Measurements from ENCODE around the gene CLPSL2.
A peak's percentile ranks its signal among the peaks of the same experiment; 100 is the strongest.

The CLPSL2 gene

GRCh38 chr6:35759426-35759825 lies 17.0 kb upstream of the CLPSL2 start:
- no peak overlapping the region for H3K4me3 Mint-ChIP-seq

DNA sequence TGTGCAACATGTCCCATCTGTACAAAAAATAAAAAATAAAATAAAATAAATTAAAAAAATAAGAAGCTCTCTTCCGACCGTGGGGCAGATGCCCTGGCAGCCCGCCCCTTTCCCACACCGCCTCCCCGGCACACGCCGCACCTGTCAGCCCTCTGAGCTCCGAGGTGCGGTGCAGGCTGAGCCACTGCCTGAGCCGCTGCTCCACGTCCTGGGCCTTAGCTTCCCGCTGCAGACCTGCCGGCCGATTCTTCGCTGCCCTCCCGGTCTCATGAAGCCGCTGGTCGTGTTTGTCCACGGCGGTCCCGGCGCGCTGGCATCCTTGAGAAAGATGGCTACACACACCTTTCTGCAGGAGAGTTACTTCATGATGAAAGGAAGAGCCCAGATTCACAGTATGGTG lies 10.7 kb upstream of the CLPSL2 start:
- Mint-ChIP-seq H3K4me3 (no peak overlapping the region), H3K36me3 (ENCODE audit: low read depth) (no peaks in the 10 kb centered on the region), H3K27ac (no peak overlapping the region), H3K27me3 (ENCODE audit: low read depth) (peaks cover 51% of the 10 kb centered on the region), H3K9me3 (no peaks in the 10 kb centered on the region), H3K4me1 (ENCODE audit: low read depth) (peaks cover 4% of the 10 kb centered on the region)

More at GRCh38 chr6:35759426-35759825, 17.0 kb upstream of the CLPSL2 start:
- Mint-ChIP-seq H3K27me3 (ENCODE audit: low read depth) (peaks cover 36% of the 10 kb centered on the region), H3K4me1 (ENCODE audit: low read depth) (peaks cover 6% of the 10 kb centered on the region), H3K36me3 (ENCODE audit: low read depth) (no peaks in the 10 kb centered on the region), H3K27ac (no peak overlapping the region), H3K9me3 (no peaks in the 10 kb centered on the region)

GRCh38 chr6:35769211-35769610 lies 7.2 kb upstream of the CLPSL2 start:
- H3K36me3 Mint-ChIP-seq (ENCODE audit: low read depth) = no peaks in the 10 kb centered on the region
- peaks cover 30% of the 10 kb centered on the region for H3K27me3 Mint-ChIP-seq (ENCODE audit: low read depth)
- no peak overlapping the region for H3K27ac Mint-ChIP-seq
- no peaks in the 10 kb centered on the region for H3K9me3 Mint-ChIP-seq
- peaks cover under 1% of the 10 kb centered on the region for H3K4me1 Mint-ChIP-seq (ENCODE audit: low read depth)
- no peak overlapping the region for H3K4me3 Mint-ChIP-seq

- no peaks in the 10 kb centered on the region for H3K9me3 Mint-ChIP-seq
- H3K4me1 Mint-ChIP-seq (ENCODE audit: low read depth) = no peaks in the 10 kb centered on the region
- H3K4me3 Mint-ChIP-seq = no peak overlapping the region
- no peaks in the 10 kb centered on the region for H3K36me3 Mint-ChIP-seq (ENCODE audit: low read depth)
- H3K27me3 Mint-ChIP-seq (ENCODE audit: low read depth) = peaks cover 35% of the 10 kb centered on the region
- no peak overlapping the region for H3K27ac Mint-ChIP-seq
Observed at GRCh38 chr6:35771343-35771627, 5.1 kb upstream of the CLPSL2 start.

DNA sequence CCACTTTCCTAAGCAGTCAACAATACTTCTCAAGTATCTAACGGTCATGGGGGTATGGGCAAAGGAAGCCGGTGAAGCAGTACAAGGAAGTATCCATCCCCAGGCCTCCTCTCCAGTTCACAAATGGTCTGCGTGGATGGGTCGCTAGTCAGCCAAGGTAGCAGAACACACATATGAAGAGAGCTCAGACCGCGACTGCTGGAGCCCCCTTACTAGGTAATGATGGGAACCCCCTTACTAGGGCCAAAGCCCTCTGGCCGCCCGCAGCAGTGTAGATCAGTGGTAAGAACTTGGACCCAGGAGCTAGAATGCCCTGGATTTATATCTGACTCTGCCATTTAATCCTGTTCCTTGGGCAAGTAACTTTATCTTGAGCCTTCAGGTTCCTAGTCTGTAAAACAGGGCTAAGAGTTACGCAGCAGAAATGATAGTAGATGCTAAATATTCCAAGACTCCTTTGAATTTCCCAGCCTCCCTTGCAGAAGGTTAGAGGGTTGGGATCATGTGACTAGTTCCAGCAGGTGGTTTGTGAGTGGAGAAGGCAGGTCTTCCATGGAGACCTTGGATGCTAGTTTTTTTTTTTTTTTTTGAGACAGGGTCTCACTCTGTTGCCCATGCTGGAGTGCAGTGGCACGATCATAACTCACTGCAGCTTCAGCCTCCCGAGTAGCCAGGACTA lies 2.1 kb upstream of the CLPSL2 start:
- H3K27ac Mint-ChIP-seq = no peak overlapping the region
- no peaks in the 10 kb centered on the region for H3K9me3 Mint-ChIP-seq
- no peaks in the 10 kb centered on the region for H3K4me1 Mint-ChIP-seq (ENCODE audit: low read depth)
- H3K36me3 Mint-ChIP-seq (ENCODE audit: low read depth) = no peaks in the 10 kb centered on the region
- peaks cover 33% of the 10 kb centered on the region for H3K27me3 Mint-ChIP-seq (ENCODE audit: low read depth)
- no peak overlapping the region for H3K4me3 Mint-ChIP-seq

GRCh38 chr6:35775031-35775430 lies 1.4 kb upstream of the CLPSL2 start:
- no peak overlapping the region for H3K27ac Mint-ChIP-seq
- H3K36me3 Mint-ChIP-seq (ENCODE audit: low read depth) = no peaks in the 10 kb centered on the region
- no peak overlapping the region for H3K4me3 Mint-ChIP-seq
- H3K4me1 Mint-ChIP-seq (ENCODE audit: low read depth) = no peaks in the 10 kb centered on the region
- H3K9me3 Mint-ChIP-seq = no peaks in the 10 kb centered on the region
- peaks cover 31% of the 10 kb centered on the region for H3K27me3 Mint-ChIP-seq (ENCODE audit: low read depth)

DNA sequence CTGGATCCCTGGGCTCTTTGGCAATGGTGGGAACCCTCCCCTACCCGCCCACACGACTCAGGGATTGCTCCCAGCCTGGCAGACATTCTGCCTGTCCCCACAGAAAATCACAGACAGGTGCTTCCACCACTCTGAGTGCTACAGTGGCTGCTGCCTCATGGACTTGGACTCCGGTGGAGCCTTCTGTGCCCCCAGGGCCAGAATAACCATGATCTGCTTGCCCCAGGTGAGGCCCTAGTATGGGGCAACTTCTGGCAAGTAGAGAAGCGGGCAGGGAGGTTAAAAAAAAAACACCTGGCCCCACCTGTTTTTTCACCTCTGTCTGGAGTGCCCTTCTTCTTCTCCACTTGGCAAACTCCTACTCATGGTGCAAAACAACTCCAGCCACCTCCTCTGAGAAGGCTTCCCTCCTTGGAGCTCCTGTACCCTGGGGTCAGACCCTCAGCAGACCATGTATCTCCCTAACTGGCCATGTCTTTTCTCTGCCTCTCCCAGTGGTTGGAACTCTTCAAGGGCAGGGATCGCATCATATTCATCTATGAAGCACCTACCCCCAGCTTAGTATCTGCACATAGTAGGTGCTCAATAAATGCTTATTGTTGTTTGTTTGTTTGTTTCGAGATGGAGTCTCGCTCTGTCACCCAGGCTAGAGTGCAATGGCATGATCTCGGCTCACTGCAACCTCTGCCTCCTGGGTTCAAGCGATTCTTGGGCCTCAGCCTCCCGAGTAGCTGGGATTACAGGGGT lies 1.1 kb downstream of the CLPSL2 start:
- Mint-ChIP-seq H3K27me3 (ENCODE audit: low read depth) (peaks cover 39% of the 10 kb centered on the region), H3K27ac (no peak overlapping the region), H3K4me3 (peak overlapping the region; percentile 36), H3K4me1 (ENCODE audit: low read depth) (no peaks in the 10 kb centered on the region), H3K36me3 (ENCODE audit: low read depth) (no peaks in the 10 kb centered on the region), H3K9me3 (no peaks in the 10 kb centered on the region)

DNA sequence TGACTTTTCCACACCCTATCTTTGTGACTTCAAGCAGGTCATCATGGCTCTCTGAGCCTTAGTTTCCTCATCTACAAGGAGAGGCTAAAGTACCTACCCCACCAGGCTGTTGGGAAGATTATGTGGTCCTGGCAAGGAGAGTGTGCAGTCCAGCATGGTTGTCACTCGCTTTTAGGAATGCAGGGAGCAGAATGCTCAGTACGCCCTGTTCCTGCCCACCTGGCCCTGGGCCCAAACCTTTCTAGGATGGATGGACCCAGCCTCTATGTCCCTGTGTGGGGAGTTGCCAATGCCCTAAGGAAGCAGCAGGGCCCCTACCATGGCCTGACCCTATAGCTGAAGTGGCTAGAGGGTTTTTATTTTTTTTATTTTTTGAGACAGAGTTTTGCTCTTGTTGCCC lies 2.0 kb downstream of the CLPSL2 start:
- Mint-ChIP-seq H3K36me3 (ENCODE audit: low read depth) (no peaks in the 10 kb centered on the region), H3K4me3 (no peak overlapping the region), H3K9me3 (no peaks in the 10 kb centered on the region), H3K4me1 (ENCODE audit: low read depth) (no peaks in the 10 kb centered on the region), H3K27me3 (ENCODE audit: low read depth) (peaks cover 40% of the 10 kb centered on the region), H3K27ac (no peak overlapping the region)

GRCh38 chr6:35780719-35781118 lies 4.3 kb downstream of the CLPSL2 start, which contains the start of gene CLPSL1:
Gene CLPSL1, plus strand, starts transcription at chr6:35781019. Its CDS starts 92 bp downstream, at chr6:35781111.
- H3K4me1 Mint-ChIP-seq (ENCODE audit: low read depth) = no peaks in the 10 kb centered on the region
- H3K27me3 Mint-ChIP-seq (ENCODE audit: low read depth) = peaks cover 32% of the 10 kb centered on the region
- no peaks in the 10 kb centered on the region for H3K9me3 Mint-ChIP-seq
- peak within 1 kb of the TSS; percentile 8 for H3K4me3 Mint-ChIP-seq
- no peak within 1 kb of the TSS for H3K27ac Mint-ChIP-seq
- H3K36me3 Mint-ChIP-seq (ENCODE audit: low read depth) = no peaks in the 10 kb centered on the region

GRCh38 chr6:35781290-35781689 lies 4.9 kb downstream of the CLPSL2 start:
- peaks cover 29% of the 10 kb centered on the region for H3K27me3 Mint-ChIP-seq (ENCODE audit: low read depth)
- peak overlapping the region; percentile 8 for H3K4me3 Mint-ChIP-seq
- no peaks in the 10 kb centered on the region for H3K9me3 Mint-ChIP-seq
- H3K36me3 Mint-ChIP-seq (ENCODE audit: low read depth) = no peaks in the 10 kb centered on the region
- no peak overlapping the region for H3K27ac Mint-ChIP-seq
- no peaks in the 10 kb centered on the region for H3K4me1 Mint-ChIP-seq (ENCODE audit: low read depth)

DNA sequence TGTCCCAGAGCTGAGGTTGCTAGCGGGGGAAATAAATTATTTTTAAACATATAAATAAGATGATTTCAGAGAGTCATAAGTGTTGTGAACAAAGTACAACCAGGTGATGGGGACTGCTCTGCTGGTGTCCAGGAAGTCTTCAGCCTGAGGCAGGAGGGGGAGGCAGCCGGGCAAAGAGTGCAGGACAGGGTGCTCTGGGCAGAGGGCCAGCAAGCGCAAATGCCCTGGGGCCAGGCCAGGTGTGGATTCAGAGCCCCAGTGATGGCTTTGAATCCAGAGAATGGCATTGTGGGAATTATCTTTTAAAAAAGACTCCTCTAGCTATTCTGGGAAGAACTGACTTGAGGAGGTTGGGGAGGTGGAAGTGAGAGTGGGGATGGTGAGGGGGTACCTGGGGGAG lies 6.0 kb downstream of the CLPSL2 start:
- Mint-ChIP-seq H3K4me1 (ENCODE audit: low read depth) (no peaks in the 10 kb centered on the region), H3K4me3 (no peak overlapping the region), H3K36me3 (ENCODE audit: low read depth) (no peaks in the 10 kb centered on the region), H3K9me3 (no peaks in the 10 kb centered on the region), H3K27me3 (ENCODE audit: low read depth) (peaks cover 30% of the 10 kb centered on the region), H3K27ac (no peak overlapping the region)

GRCh38 chr6:35784200-35784599 lies 7.8 kb downstream of the CLPSL2 start:
- peaks cover 30% of the 10 kb centered on the region for H3K27me3 Mint-ChIP-seq (ENCODE audit: low read depth)
- no peak overlapping the region for H3K27ac Mint-ChIP-seq
- H3K36me3 Mint-ChIP-seq (ENCODE audit: low read depth) = no peaks in the 10 kb centered on the region
- no peak overlapping the region for H3K4me3 Mint-ChIP-seq
- no peaks in the 10 kb centered on the region for H3K4me1 Mint-ChIP-seq (ENCODE audit: low read depth)
- no peaks in the 10 kb centered on the region for H3K9me3 Mint-ChIP-seq

DNA sequence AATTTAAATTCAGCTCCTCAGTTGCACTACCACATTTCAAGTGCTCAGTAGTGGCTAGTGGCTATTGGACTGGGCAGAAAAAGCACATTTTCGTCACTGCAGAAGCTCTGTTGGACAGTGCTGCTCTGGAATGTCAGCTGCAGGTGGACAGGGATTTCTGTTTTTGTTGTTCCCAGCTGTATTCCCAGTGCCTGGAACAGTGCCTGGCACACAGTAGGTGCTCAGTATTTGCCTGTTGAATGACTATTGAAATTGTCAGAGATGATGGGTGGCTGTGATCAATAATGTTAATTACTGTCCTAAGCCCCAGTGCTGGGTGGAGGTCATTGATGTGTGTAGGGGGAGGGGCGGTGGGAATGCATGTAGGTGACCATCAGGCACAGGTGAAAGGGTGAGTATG lies 9.9 kb downstream of the CLPSL2 start:
- H3K4me3 Mint-ChIP-seq = no peak overlapping the region
- H3K9me3 Mint-ChIP-seq = no peaks in the 10 kb centered on the region
- H3K36me3 Mint-ChIP-seq (ENCODE audit: low read depth) = no peaks in the 10 kb centered on the region
- no peaks in the 10 kb centered on the region for H3K4me1 Mint-ChIP-seq (ENCODE audit: low read depth)
- H3K27ac Mint-ChIP-seq = no peak overlapping the region
- peaks cover 37% of the 10 kb centered on the region for H3K27me3 Mint-ChIP-seq (ENCODE audit: low read depth)

- Mint-ChIP-seq H3K4me3 (no peak overlapping the region), H3K9me3 (no peaks in the 10 kb centered on the region), H3K36me3 (ENCODE audit: low read depth) (no peaks in the 10 kb centered on the region), H3K27me3 (ENCODE audit: low read depth) (peaks cover 36% of the 10 kb centered on the region), H3K27ac (no peak overlapping the region), H3K4me1 (ENCODE audit: low read depth) (no peaks in the 10 kb centered on the region)
Observed at GRCh38 chr6:35786810-35787209, 10.4 kb downstream of the CLPSL2 start.

Measured in T-helper 1 cell treated with Interleukin-12 subunit alpha and Interleukin-12 subunit beta and Interleukin-4 antibody, amounts not matched to agents 30 μg/mL and 1 μg/mL, for 36 hours (primary cell).